HEK293 (cell line): ENCODE results near the gene RBM4.

ENCODE experiments used
- CTCF ChIP-seq: fragments of 450-650 bp; formaldehyde crosslinking; IDR thresholded peaks from 2 replicates; pipeline ENCODE4 v1.5.1; 2016; ENCODE audit warnings: missing biosample characterization, missing genetic modification characterization
- RBAK ChIP-seq: fragments of 450-650 bp; formaldehyde crosslinking; IDR thresholded peaks from 2 replicates; pipeline ENCODE4 v1.5.1; 2016; ENCODE audit warnings: missing biosample characterization, missing genetic modification characterization
- ZBTB11 ChIP-seq: fragments of 450-650 bp; formaldehyde crosslinking; conservative IDR thresholded peaks from 2 replicates; pipeline ENCODE4 v1.5.1; 2016; ENCODE audit warnings: low read depth, missing biosample characterization, missing genetic modification characterization
- ZNF146 ChIP-seq: fragments of 450-650 bp; formaldehyde crosslinking; IDR thresholded peaks from 2 replicates; pipeline ENCODE4 v1.5.1; 2016; ENCODE audit warnings: missing biosample characterization, missing genetic modification characterization
- ZNF223 ChIP-seq: fragments of 450-650 bp; formaldehyde crosslinking; IDR thresholded peaks from 2 replicates; pipeline ENCODE4 v1.5.1; 2016; ENCODE audit warnings: missing biosample characterization, missing genetic modification characterization
- ZNF292 ChIP-seq: fragments of 450-650 bp; formaldehyde crosslinking; IDR thresholded peaks from 2 replicates; pipeline ENCODE4 v1.5.1; 2016; ENCODE audit warnings: low read depth, missing biosample characterization, missing genetic modification characterization, borderline replicate concordance
- ZNF621 ChIP-seq: fragments of 450-650 bp; formaldehyde crosslinking; IDR thresholded peaks from 2 replicates; pipeline ENCODE4 v1.5.1; 2017; ENCODE audit warnings: missing biosample characterization, missing genetic modification characterization
- ZNF792 ChIP-seq: fragments of 450-650 bp; formaldehyde crosslinking; IDR thresholded peaks from 2 replicates; pipeline ENCODE4 v1.5.1; 2016; ENCODE audit warnings: missing biosample characterization, missing genetic modification characterization

GRCh38 chr11:66692871-66693331, 54.4 kb downstream of the RBM4 start:
- no peak for TF ChIP-seq ZNF223 (tag by site-specific recombination)
- no peak for TF ChIP-seq ZNF292 (tag by site-specific recombination)
- no peak for TF ChIP-seq ZNF146
- TF ChIP-seq ZNF621 (tag by site-specific recombination): no peak
- no peak for TF ChIP-seq CTCF (tag by site-specific recombination)
- no peak for TF ChIP-seq ZBTB11 (tag by site-specific recombination)
- no peak for TF ChIP-seq ZNF792 (tag by site-specific recombination)
- no peak for TF ChIP-seq RBAK
